Esophagus squamous epithelium (tissue), 4 donors: ENCODE measurements around the gene JPH4.

Source experiments
- CTCF ChIP-seq, 6 experiments: fragments of 450-650 bp in 4 of 6; fragments of 200-600 bp in 2 of 6; sonication (generic) in 2 of 6; IDR thresholded peaks; one replicate each; pipeline ENCODE4 v1.5.1; 2016 to 2019; ENCODE audit warnings: antibody characterized with exemption in 6 of 6, mild to moderate bottlenecking in 4 of 6, moderate library complexity in 4 of 6
- POLR2A ChIP-seq, 4 donors: fragments of 450-650 bp; IDR thresholded peaks; one replicate each; pipeline ENCODE4 v1.6.1; 2017; ENCODE audit warnings: antibody characterized with exemption in 4 of 4, mild to moderate bottlenecking in 4 of 4, moderate library complexity in 3 of 4

- no peak for TF ChIP-seq CTCF (IDR thresholded peaks at IDR 0.05)
- no peak for TF ChIP-seq POLR2A (IDR thresholded peaks at IDR 0.05)
Observed at GRCh38 chr14:23525611-23526010, 53.0 kb downstream of the JPH4 start.
